Ovary (tissue), 3 donors: ENCODE measurements around the gene CNTN5.

Experiments used
- EP300 ChIP-seq: sonication (generic); formaldehyde crosslinking; IDR thresholded peaks from one replicate; pipeline ENCODE4 v1.6.1; 2017; ENCODE audit warnings: antibody characterized with exemption
- TF ChIP-seq, protein P1 (sequence below), 3 donors: fragments of 450-650 bp in 2 of 3; fragments of 200-600 bp in 1 of 3; IDR thresholded peaks; one replicate each; pipeline versions ENCODE4 v1.5.1 to v1.8.0; 2016 to 2022; ENCODE audit warnings: antibody characterized with exemption in 3 of 3, mild to moderate bottlenecking in 1 of 3
- donor health status: DM: no; HTN: no; CAD: no.

- TF ChIP-seq, protein P1, sequence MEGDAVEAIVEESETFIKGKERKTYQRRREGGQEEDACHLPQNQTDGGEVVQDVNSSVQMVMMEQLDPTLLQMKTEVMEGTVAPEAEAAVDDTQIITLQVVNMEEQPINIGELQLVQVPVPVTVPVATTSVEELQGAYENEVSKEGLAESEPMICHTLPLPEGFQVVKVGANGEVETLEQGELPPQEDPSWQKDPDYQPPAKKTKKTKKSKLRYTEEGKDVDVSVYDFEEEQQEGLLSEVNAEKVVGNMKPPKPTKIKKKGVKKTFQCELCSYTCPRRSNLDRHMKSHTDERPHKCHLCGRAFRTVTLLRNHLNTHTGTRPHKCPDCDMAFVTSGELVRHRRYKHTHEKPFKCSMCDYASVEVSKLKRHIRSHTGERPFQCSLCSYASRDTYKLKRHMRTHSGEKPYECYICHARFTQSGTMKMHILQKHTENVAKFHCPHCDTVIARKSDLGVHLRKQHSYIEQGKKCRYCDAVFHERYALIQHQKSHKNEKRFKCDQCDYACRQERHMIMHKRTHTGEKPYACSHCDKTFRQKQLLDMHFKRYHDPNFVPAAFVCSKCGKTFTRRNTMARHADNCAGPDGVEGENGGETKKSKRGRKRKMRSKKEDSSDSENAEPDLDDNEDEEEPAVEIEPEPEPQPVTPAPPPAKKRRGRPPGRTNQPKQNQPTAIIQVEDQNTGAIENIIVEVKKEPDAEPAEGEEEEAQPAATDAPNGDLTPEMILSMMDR (IDR thresholded peaks at IDR 0.05), result no peak
- no peak for TF ChIP-seq EP300
Observed at GRCh38 chr11:100009728-100010127, 989.0 kb downstream of the CNTN5 start.
